IPS-11a (cell line): ENCODE data around the gene C1QTNF4.
"Not testable (repeated sequence)": the region's sequence is repeated elsewhere in the genome, so short reads cannot be mapped to it uniquely, and the experiment has no call there.

Experiments
- H3K4me3 ChIP-seq: one replicate; pipeline ENCODE4 v1.5.1; 2013; ENCODE audit warnings: low read depth, low read length, control low read depth

C1QTNF4 gene

GRCh38 chr11:47569646-47570045 is 24.6 kb downstream of the C1QTNF4 start:
- no peak overlapping the region for H3K4me3 ChIP-seq

- H3K4me3 ChIP-seq = peak overlapping the region; percentile 87
Measured at GRCh38 chr11:47566149-47566698, 28.0 kb downstream of the C1QTNF4 start.

- peak within 1 kb of the TSS; percentile 87 for H3K4me3 ChIP-seq
Measured at GRCh38 chr11:47565340-47566148, 28.7 kb downstream of the C1QTNF4 start, which contains the start of gene PTPMT1. TSS of gene PTPMT1 (plus strand) at chr11:47565599. CDS start at chr11:47565623, 24 bp downstream.

- peak overlapping the region; percentile 87 for H3K4me3 ChIP-seq
Measured at GRCh38 chr11:47564933-47565339, 29.3 kb downstream of the C1QTNF4 start.

GRCh38 chr11:47564366-47564765 is 29.8 kb downstream of the C1QTNF4 start:
- H3K4me3 ChIP-seq = not testable (repeated sequence)

GRCh38 chr11:47562393-47562792 is 31.8 kb downstream of the C1QTNF4 start:
- H3K4me3 ChIP-seq = not testable (repeated sequence)

GRCh38 chr11:47560426-47560825 is 33.8 kb downstream of the C1QTNF4 start:
- no peak overlapping the region for H3K4me3 ChIP-seq

GRCh38 chr11:47558695-47559094 is 35.5 kb downstream of the C1QTNF4 start:
- no peak overlapping the region for H3K4me3 ChIP-seq

- not testable (repeated sequence) for H3K4me3 ChIP-seq
Measured at GRCh38 chr11:47557004-47557403, 37.2 kb downstream of the C1QTNF4 start.

GRCh38 chr11:47553406-47553743 is 40.8 kb downstream of the C1QTNF4 start:
- H3K4me3 ChIP-seq = peak overlapping the region; percentile 56

GRCh38 chr11:47552566-47553405 is 41.4 kb downstream of the C1QTNF4 start, which contains the start of gene CELF1:
TSS of gene CELF1 (minus strand) at chr11:47553132. CDS start at chr11:47499523, 53,609 bp downstream.
- peak within 1 kb of the TSS; percentile 90 for H3K4me3 ChIP-seq

GRCh38 chr11:47552056-47552565 is 42.1 kb downstream of the C1QTNF4 start:
- H3K4me3 ChIP-seq = peak overlapping the region; percentile 90

GRCh38 chr11:47551086-47551485 is 43.1 kb downstream of the C1QTNF4 start:
- no peak overlapping the region for H3K4me3 ChIP-seq

GRCh38 chr11:47550288-47551047 is 43.7 kb downstream of the C1QTNF4 start:
- H3K4me3 ChIP-seq = no peak overlapping the region

GRCh38 chr11:47546274-47546673 is 47.9 kb downstream of the C1QTNF4 start:
- not testable (repeated sequence) for H3K4me3 ChIP-seq

GRCh38 chr11:47545298-47545697 is 48.9 kb downstream of the C1QTNF4 start:
- no peak overlapping the region for H3K4me3 ChIP-seq

GRCh38 chr11:47541070-47541469 is 53.1 kb downstream of the C1QTNF4 start:
- no peak overlapping the region for H3K4me3 ChIP-seq

- no peak overlapping the region for H3K4me3 ChIP-seq
Measured at GRCh38 chr11:47539681-47540039, 54.6 kb downstream of the C1QTNF4 start.
